Superior temporal gyrus (tissue), 1 donor: ENCODE data around the gene WDR83.
"Not testable (repeated sequence)": the region's sequence is repeated elsewhere in the genome, so short reads cannot be mapped to it uniquely, and the experiment has no call there.

Source experiments
- DNase-seq: peaks from one replicate; pipeline ENCODE4 v3.0.0-alpha.2; 2016; ENCODE audit errors: extremely low spot score

Gene WDR83

DNA sequence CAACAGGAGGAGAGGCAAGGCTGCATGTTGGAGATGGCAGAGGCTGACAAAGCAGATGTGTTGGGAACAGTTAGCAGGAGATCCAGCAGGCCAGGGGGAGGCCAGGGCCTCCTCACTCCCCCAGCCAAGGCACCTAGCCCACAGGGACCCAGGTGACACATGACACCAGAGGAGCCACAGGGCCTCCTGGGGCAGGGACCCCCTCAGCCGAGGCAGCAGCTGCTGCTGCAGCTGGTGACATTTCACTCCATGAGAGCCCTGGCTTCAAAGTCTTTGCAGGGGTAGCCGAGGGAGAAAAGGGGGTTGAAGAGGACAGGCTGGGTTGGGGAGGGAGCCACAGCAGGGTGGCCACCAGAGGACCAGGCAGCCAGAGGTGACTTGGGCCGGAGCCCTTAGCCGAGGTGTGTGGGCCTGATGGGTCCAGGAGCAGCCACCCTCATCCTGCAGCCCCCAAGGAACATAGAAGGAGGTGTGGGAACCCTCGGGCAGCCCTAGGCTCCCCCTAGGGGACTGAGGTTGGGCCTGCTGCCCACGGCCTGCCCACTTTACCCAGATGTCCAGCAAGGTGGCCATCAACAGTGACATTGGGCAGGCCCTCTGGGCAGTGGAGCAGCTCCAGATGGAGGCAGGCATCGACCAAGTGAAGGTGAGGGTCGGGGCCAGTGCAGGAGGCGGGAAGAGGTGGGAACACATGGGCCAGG, 21.0 kb downstream of the WDR83 start, which contains the start of gene GNG14:
TSS of gene GNG14 (plus strand) at position 503 of the 701 bp plus-strand sequence. CDS start at position 554, 51 bp downstream.
- no peak for DNase-seq

DNA sequence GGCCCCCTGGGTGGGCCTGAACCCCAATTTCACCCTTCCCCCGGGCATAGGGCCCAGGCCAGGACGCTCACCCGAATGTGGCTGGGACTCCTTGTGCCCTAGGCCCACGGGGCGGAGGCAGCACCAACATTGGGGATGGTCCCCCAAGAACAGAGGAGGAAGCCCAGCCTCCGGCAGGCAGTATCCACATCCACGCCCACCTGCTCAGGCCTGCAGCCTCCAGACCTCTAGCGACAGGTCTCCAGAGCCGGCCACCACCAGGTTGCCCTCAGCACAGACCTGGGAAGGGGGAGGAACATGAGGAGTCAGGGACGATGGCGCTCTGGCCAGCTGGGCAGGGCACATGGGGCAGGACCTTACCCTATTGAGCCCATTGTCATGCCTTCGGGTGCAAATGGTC, 22.4 kb downstream of the WDR83 start:
- no peak for DNase-seq

DNA sequence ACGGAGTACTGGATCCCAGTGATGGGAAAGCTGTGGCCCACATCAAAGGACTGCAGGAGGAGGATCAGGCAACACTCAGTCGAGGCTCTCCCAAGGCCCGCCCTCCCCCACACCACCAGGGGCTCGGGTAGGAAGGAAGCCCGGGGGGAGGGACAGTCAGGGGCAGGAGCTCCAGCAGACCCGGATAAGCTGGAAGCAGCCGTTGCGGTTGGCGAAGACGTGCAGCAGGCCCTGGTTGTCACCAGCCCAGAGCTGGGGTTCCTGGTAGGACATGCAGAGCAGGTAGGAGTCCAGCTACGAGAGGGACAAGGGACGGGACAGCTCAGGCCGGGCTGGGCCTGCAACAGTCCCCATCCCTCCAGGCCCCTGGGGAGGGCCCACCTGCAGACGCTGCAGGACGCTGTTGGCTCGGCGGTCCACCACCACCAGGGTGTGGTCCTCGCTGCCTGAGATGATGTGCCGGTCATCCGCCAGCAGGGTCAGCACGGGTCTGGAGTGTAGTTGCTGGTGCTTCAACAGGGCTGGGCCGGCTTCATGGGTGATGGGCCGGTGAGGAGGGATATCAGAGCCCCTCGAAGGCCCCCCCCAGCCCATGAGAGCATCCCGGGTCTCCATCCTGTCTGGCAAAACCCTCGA, 23.1 kb downstream of the WDR83 start:
- DNase-seq: no peak

DNA sequence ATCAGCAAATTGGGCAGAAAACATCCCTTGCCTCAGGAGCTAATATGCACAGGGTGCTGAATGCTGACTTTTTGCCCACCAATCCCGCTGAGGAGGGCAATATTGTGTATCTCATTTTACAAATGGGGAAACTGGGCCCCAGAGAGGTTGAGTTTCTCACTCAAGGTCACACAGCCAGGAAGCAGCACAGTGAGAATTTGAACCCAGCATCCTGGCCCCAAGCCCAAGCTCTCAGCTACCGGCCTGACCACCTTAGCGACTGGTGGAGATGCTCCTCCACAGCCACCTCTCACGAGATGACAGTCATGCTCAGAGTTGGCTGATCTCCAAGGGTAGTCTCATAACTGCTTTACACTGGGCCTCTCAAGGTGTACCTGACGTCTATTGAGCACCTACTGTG, 26.4 kb downstream of the WDR83 start:
- no peak for DNase-seq

DNA sequence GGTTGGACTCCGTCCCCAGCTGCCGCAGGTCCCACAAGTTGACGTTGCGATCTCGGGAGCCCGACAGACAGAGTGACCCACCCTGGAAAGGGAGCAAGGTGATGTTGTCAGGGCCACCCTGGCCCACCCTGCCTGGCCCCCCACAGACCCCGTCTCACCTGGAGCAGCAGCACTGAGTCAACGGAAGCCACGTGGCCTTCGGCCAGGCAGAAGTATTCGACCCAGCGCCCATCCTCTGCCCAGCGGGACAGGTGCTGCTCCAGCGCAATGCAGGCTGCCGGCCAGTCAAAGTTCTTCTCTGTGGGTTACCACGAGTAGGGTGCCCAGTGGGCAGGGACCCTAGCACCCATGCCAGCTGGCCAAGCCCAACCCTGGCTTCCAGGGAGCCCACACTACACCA, 28.0 kb downstream of the WDR83 start:
- DNase-seq: no peak

DNA sequence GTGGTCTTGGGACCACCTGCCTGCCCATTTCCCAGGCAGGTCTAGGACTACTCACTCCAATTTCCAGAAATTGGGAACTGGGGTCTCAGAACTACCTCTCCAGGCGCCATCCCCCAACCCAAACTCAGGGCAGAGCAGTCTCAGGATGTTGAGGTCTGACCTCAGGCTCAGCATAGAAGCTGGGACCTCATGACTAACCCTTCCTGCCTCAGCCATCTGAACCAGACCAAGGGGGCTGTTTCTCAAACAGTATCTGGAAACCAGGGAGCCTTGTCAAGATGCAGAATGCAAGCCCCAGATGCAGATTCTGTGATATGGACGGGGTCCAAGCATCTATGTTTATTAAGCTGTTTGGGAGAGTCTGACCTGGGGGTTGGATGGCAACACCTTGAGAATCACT, 28.5 kb downstream of the WDR83 start:
- DNase-seq: no peak

DNA sequence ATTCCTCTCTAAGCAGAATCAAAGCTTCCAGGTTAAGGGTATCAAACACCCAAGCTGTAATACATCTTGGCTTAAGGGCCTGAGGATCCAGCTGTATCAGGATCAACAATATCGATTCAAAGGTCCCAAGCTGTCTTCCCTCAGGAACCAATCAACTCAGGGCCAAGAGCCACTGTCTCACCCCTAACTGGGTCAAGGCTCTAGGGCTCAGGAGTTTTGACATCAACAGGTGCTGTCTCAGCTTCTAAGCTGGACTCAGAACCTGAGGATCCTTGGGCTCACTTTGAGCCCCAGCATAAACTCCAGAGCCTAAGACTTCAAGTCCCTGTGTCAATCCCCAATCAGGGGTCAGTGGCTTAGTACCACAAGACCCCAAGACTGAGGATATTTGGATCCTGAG, 28.9 kb downstream of the WDR83 start:
- DNase-seq: no peak

DNA sequence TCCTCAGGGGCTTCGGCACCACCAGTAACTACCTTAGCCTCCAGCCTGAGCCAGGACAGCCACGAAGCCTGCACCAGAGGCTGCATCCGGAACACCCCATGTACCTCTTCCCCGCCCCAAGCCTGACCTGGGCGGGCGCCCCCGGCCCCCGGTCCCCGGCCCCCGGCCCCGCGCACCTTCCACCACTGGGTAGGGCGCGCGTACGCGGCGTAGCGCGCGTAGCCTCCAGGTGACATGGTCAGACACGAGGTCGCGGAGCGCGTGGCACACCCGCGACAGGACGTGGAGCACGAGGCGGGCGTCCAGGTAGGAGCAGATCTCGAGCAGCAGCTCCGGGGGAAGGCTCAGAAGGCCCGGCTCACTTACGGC, 29.4 kb downstream of the WDR83 start:
- no peak for DNase-seq

DNA sequence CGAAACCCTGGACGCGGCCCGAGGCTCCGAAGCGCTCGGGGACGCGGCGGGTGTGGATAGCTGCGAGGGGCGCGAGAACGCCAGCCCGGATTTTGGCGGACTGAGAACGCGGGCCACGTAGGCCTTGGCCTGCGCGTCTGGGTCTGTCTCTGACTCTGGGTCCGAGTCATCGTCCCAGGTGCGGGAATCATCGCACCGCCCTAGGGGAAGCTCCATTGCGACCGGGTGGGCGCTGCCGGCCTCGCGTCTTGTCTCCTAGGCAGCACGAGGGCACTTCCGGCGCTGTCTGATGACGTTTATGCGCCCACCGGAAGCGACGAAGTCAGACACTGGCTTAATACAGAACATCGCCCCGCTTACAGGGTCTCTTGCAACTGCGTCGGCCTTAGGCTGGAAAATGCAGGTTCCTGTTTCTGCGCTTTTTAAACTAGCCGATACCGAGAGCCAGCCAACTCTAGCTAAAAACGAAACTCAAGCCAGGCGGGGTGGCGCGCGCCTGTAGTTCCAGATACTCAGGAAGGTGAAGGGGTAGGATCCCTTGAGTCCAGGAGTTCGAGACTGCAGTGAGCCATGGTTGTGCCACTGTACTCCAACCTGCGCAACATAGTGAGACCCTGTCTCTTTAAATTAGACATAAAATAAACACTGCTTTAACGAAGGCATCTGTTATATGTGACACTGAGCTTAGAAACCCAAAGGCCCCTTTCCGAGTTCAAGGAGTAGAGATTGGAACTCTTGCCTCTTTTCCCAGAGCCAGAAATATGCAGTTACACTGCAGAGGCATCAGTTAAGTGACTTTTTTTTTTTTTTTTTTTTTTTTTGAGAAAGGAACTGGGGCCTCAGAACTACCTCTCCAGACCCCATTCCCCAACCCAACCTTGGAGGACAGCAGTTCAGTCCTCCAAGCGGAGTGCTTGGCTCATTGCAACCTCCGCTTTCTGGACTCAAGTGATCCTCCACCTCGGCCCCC, 30.0 kb downstream of the WDR83 start, which contains the start of gene FBXW9:
TSS of gene FBXW9 (minus strand) at position 266 of the 970 bp plus-strand sequence. CDS start at position 216, 50 bp downstream.
- peak; percentile 99 for DNase-seq

DNA sequence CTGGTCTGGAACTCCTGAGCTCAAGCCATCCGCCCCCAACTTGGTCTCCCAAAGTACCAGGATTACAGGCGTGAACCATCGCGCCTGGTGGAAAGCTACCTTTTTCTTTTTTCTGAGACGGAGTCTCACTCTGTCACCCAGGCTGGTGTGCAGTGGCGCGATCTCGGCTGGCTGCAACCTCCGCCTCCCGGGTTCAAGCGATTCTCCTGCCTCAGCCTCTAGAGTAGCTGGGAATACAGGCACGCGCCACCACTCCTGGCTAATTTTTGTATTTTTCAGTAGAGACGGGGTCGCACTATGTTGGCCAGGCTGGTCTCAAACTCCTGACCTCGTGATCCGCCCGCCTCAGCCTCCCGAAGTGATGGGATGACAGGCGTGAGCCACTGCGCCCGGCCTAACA, 30.8 kb downstream of the WDR83 start:
- DNase-seq: not testable (repeated sequence)

DNA sequence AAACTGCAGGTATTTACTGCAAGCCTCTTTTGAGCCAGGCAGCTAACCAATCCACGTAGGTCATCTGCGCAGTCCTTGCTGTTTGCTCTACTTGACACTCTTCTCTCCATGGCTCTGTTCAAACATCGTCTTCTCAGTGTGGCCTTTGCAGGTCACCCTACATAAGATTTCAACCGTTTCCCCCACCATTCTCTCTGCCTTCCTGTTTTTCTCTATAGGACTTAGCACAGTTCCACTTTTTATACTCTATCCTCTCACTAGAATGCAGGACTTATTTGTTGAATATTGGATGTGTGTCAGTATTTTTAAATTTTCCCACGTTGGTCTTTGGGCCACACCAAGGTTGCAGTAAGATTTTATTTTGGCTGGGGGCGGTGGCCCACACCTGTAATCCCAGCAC, 31.5 kb downstream of the WDR83 start:
- DNase-seq: no peak

DNA sequence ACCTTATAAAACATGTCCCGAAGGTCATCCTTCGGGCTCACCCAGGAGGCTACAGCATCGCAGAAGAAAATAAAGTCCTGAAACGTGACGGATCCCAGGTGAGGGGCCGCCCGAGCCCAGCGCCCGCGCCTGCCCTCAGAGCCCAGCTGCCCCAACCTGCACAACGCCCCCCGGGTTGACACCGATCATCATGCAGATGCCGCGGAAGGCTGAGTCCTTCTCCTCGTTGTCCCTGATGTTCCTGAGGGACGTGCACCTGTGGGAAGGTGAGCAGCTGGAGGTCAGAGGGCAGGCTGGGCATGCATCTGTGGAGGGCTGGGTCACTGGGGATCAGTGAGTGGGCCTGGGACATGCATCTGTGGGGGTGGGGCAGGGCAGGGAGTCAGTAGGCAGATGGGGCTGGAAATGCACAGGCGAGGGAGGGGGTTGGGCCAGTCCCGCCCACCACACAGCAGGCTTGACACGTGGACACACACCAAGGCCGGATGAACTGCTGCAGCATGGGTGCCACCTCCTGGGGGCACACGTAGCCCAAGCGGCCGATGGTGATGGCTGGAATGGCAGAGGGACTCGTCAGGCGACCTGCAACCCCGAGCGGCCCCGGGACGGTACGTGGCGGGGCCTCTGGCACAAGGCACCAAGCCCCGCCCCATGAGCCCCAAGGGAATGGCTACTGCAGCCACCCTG, 35.1 kb downstream of the WDR83 start:
- DNase-seq: no peak

DNA sequence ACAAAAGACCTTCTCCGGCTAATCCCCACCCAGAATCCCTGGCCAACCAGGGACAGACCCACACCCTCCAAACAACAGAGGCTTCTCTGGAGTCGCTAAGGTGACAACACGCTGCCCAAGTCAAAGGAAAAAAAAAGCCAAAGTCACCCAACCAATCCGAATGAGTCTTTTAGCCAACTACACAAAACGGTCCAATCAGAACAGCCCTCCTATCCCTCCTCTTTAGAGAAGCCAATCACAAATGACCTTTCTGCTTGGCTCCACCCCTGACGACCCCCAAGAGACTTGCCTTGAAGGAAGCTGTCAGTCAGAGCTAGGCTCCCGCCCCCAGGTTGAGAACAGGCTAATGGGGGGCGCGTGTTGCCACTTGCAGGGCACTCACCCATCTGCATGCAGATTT, 36.4 kb downstream of the WDR83 start:
- no peak for DNase-seq

DNA sequence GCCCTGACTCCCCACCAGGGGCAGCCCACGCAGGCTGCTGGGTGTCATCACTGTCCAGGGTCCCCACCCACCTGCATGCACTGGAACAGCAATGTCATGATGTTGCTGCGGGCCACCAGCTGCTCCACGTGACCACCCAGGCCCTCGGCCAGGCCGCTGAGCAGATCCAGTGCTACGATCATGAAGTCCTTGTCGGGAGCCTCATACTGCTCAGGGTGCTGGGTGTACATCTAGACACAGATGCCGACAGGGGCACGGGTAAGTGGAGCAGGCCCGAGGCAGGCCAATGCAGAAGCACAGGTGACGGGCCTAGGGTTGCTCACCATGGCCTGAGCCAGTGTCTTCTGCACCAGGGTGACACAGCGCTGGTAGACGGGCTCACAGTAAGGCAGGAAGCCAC, 38.6 kb downstream of the WDR83 start:
- DNase-seq: no peak

DNA sequence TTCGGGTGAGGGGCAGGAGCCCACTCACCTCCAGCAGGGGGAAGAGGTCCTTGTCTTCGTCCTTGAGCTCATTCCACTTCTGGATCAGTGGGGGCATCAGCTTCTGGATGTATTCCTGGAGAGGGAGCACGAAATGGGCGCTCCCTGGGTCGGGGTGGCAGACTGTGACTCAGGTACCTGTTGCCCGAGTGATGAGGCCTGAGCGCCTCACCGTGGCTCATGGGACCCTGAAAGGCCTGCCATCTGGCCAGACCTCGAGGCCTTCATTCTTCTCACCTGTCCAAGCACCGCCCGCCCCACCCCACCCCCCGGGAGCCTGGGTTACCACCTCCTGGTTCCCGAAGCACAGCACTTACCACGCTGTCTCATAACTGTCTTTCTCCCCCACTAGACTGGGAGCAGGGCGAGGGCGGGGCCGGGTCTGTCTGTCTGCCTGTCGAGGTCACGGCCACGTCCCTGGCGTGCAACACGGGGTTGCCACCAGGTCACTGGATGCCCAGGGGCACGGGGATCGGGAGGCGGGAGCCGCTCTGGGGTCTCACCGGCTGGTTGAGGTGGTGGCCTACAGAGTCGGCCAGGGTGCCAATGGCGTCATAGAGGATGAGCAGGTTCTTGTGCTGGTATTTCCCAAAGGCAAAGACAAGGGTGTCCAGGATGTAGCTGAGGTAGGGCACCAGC, 39.2 kb downstream of the WDR83 start:
- no peak for DNase-seq

DNA sequence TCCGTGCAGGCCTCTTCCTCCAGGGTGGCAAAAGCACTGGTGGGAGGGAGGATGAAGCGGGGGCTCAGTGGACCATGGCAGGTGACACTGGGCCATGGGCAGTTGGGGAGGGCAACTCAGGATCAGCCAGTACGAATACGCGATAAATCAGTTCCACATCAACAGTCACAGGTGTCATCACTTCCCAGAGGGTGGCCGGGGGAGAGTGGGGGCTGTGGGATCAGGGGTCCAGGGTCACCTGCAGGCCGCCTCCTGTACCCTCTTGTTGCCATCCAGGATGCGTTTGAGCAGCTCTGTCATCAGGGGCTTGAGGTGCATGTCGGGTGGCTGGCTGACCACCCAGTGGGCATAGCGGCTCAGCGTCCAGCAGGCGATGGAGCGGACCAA, 39.7 kb downstream of the WDR83 start:
- no peak for DNase-seq

DNA sequence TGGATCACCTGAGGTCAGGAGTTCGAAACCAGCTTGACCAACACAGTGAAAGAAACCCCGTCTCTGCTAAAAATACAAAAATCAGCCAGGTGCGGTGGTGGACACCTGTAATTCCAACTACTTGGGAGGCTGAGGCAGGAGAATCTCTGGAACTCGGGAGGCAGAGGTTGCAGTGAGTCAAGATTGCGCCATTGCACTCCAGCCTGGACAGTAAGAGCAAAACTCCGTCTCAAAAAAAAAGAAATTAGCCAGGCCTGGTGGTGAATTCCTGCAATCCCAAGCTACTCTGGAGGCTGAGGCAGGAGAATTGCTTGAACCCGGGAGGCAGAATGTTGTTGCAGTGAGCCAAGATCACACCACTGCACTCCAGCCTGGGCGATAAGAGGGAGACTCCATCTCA, 42.0 kb downstream of the WDR83 start:
- no peak for DNase-seq

DNA sequence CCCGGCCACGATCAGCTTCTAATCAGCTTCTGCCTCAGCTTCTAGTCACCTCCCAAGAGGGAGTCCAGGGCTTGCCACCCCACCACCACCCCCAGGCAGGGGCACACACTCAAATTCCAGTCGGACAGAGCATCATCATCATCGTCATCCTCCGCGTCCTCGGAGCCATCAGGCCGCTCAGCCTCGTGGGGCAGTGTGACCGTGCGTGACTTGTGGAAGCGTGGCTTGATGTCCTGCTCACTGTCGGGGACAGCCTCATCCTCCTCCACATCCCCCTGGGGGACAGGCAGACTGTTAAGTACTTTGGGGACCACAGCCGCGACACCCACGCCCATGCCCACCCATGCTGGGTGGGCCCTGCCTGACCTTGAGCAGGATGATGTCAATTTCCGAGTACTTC, 44.6 kb downstream of the WDR83 start:
- no peak for DNase-seq

DNA sequence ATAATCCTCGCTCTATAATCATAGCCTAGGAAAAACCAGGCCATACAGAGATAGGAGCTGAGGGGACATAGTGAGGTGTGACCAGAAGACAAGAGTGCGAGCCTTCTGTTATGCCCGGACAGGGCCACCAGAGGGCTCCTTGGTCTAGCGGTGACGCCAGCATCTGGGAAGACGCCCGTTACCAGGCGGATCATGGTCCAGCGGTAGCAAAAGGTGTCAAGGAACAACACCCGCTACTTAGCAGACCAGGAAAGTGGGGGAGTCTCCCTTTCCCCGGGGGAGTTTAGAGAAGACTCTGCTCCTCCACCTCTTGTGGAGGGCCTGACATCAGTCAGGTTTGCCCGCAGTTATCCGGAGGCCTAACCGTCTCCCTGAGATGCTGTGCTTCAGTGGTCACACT, 45.5 kb downstream of the WDR83 start:
- not testable (repeated sequence) for DNase-seq

DNA sequence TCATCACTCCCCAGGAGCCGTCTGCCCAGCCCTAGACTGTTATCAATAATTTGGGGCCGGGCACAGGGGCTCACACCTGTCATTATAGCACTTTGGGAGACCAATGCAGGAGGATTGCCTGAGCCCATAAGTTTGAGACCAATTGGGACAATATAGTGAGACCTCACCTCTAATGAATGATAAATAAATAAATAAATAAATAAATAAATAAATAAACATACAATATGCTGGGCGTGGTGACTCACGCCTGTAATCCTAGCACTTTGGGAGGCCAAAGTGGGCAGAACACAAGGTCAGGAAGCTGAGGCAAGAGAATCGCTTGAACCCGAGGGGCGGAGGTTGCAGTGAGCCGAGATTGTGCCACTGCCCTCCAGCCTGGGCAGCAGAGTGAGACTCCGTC, 46.7 kb downstream of the WDR83 start:
- not testable (repeated sequence) for DNase-seq

DNA sequence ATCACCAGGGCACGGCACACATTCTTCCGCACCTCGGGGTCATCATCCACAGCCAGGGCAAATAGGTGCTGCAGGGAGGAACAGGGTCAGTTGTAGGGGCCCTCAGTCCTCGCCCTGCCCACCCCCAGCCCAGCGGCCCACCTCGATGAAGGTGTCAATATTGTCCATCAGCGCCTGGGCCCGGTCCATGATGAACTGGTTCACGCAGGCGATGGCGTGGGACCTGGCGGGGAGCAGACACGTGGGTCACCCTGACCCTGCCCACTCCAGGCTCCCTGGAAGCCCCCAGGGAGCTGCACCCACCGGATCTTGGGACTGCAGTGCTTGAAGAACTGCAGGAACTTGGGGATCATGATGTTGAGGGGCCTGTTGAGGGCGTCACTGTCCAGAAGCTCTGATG, 48.5 kb downstream of the WDR83 start:
- no peak for DNase-seq
